GM12878 (cell line): Measurements from ENCODE around the gene EXOC7.

Experiments used
- BACH1 ChIP-seq: fragments of 450-650 bp; IDR thresholded peaks from 2 replicates; pipeline ENCODE4 v1.6.1; 2017; ENCODE audit warnings: mild to moderate bottlenecking, borderline replicate concordance
- CEBPB ChIP-seq, 2 experiments: fragments of 150-350 bp in 1 of 2; IDR thresholded peaks; 2 replicates each; pipeline ENCODE4 v1.6.1; 2012 to 2014; ENCODE audit warnings: low read depth in 2 of 2, low read length in 2 of 2, borderline replicate concordance in 1 of 2, inconsistent platforms in 1 of 2
- CTCF ChIP-seq, 3 experiments: IDR thresholded peaks in 2 of 3; conservative IDR thresholded peaks in 1 of 3; 2 replicates each; pipeline ENCODE4 v1.5.1; 2011; ENCODE audit warnings: low read depth in 3 of 3, low read length in 3 of 3, mild to moderate bottlenecking in 3 of 3, control low read depth in 2 of 3, moderate library complexity in 2 of 3, inconsistent platforms in 1 of 3, mixed read lengths in 1 of 3; ENCODE audit not compliant: control insufficient read depth in 2 of 3, insufficient read depth in 1 of 3; ENCODE audit errors: extremely low read depth in 1 of 3
- ETV6 ChIP-seq, 2 experiments: fragments of 450-650 bp in 1 of 2; IDR thresholded peaks in 1 of 2; conservative IDR thresholded peaks in 1 of 2; 2 replicates each; pipeline ENCODE4 v1.6.1; 2014; ENCODE audit warnings: antibody characterized with exemption in 1 of 2, borderline replicate concordance in 1 of 2, low read depth in 1 of 2, mild to moderate bottlenecking in 1 of 2, moderate library complexity in 1 of 2
- PBX3 ChIP-seq: IDR thresholded peaks from 2 replicates; pipeline ENCODE4 v1.6.1; 2011; ENCODE audit warnings: mild to moderate bottlenecking, low read depth, low read length, moderate library complexity; ENCODE audit not compliant: insufficient replicate concordance
- POLR2A ChIP-seq: IDR thresholded peaks from 2 replicates; pipeline ENCODE4 v1.6.1; 2011; ENCODE audit warnings: low read depth, mild to moderate bottlenecking, low read length
- TBL1XR1 ChIP-seq: IDR thresholded peaks from 2 replicates; pipeline ENCODE4 v1.6.1; 2012; ENCODE audit warnings: low read depth, low read length, improper control_type of control experiment

- no peak for TF ChIP-seq CEBPB (IDR thresholded peaks at IDR 0.05; ENCODE audit: borderline replicate concordance in 1 of 2, low read depth in 2 of 2, low read length in 2 of 2)
- TF ChIP-seq CTCF (IDR thresholded peaks at IDR 0.05 in 2 of 3, conservative IDR thresholded peaks at IDR 0.05 in 1 of 3; ENCODE audit: control insufficient read depth in 2 of 3, extremely low read depth in 1 of 3, insufficient read depth in 1 of 3, low read depth in 3 of 3, low read length in 3 of 3) = no peak
- TF ChIP-seq POLR2A = no peak
- TF ChIP-seq BACH1 = no peak
- no peak for TF ChIP-seq TBL1XR1
- no peak for TF ChIP-seq PBX3
- no peak for TF ChIP-seq ETV6 (conservative IDR thresholded peaks at IDR 0.05 in 1 of 2, IDR thresholded peaks at IDR 0.05 in 1 of 2; ENCODE audit: borderline replicate concordance in 1 of 2, low read depth in 1 of 2)
Observed at GRCh38 chr17:76088868-76089576, 14.6 kb downstream of the EXOC7 start.
